ENCODE data around the gene CFAP91.

The CFAP91 gene
- 0 to 2.6 (median 0.05) reads per million in 17 experiments for total RNA-seq

DNA sequence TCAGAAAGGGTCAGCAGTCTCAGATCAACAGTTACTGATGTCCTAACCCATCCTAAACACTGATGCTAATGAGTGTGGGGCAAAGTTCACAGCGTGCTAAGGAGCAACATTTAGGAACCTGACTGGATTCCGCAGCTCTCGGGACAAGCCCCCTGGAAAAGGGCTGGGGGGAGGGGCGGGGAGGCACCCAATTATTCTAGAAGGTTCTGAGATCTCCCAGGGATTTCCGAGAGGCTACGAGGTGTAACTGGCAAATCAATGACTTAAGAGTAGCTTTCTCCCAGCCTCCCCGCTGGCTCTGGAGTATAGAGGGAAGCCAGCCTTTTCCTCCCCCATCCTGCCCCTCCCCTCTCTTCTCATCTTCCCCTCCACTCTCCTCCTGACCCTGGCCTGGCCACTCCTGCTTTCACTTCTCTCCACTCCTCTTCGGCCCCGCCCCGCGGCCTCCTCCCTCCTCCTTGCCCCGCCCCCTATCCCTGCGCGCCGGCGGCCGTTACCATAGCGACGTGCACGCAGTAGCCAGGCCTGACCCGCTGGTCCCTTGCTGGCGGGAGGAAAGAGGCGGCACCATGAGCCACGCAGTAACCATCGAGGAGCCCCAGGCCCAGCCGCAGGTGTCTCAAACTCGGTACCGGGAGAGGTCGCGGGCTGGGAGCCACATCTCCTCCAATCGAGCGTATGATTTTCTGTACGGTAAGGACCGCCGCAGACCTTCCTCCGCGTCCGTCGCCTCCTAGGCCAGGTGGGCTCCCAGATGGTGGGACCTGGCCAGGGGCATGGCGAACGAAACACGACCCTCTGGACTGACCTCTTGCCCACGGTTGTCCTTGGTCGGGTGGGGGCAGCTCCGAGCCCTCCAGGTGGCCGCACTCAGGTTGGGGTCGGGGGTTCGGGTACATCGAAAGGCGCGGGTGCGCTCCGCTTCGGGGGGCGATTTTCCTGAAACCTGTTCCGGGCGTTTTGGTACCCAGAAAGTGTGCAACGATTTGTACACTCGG lies at the start of gene CFAP91:
TSS of gene CFAP91 (plus strand) at position 493 of the 998 bp plus-strand sequence. CDS start at position 570, 77 bp downstream.
- peak; percentile 93 to 98 (median 96) for DNase-seq

DNA sequence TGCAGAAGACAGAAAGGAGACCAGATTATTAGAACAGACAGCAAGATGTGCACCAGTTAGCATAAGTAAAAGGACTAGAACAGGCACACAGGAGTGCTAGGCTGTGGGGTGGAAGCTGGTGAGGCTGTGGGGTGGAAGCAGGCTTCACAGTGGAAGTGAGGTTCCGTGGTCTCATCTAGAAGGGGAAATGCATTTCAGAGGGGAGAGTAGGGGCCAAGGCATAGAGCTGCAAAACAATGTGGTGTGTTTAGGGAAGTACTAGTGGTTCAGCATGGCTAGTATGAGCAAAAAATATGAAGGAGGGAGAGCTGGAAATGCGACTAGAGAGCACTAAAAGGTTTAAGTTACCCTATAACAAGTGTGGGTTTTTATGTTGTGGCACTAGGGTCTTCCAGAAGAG lies 48.9 kb upstream of the CFAP91 start:
- DNase-seq: peak; percentile 29 to 54 (median 51)

DNA sequence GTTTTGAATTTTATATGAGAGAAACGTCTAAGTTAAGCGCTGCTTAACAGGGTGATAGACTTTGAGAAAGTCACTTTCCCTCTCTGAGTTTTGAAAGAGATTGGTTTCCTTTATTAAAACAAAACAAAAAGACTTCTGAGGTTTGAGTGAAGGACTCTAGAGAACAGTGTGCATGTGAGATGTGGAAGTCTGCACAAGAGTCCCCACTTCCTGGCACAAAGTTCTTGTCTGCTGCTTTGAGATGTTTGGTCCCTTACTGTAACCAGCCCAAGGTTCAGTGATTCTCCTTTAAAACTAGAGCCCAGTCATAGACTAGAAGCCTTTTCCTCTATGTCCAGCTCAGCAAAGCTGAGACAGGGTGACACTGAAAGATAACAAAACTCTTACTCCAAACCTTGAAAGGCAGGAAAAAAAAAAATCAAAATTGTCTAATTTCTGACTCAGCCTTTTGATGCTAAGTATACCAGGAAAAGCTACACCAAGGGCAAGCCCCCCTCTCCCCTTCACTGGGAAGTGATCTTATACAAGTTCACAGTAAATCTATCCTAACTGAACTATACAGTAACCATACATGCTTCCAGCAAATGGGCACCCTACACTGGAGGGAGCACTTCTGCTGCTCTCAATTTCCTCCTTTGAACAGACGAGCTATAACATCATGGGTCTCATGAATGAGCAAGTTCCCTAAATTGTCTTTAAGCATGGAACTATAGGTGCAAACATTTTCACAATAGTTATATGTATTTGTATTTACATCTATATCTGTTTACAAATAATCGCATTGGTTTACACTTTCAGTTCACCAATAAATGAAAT lies 44.7 kb upstream of the CFAP91 start:
- peak; percentile 56 to 81 (median 76) for DNase-seq

DNA sequence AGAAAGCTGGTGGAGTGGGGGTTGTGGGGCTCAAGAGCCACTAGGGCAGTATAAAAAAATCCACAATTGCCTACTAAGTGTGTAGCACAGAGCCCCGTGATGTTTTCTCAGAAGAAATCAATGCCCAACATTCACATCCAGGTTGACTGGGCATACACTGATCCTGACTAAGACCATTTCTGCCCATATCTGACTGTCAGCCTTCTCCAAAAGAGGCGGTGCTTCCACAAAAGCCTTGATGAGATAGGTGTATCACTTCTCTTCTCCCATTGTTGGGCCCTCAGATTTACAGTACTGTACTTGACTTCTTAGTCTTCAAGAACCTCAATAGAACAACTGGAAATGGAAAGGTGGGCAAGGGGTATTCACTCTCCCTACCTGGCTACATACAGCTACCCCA lies 43.8 kb upstream of the CFAP91 start:
- DNase-seq: no peak

DNA sequence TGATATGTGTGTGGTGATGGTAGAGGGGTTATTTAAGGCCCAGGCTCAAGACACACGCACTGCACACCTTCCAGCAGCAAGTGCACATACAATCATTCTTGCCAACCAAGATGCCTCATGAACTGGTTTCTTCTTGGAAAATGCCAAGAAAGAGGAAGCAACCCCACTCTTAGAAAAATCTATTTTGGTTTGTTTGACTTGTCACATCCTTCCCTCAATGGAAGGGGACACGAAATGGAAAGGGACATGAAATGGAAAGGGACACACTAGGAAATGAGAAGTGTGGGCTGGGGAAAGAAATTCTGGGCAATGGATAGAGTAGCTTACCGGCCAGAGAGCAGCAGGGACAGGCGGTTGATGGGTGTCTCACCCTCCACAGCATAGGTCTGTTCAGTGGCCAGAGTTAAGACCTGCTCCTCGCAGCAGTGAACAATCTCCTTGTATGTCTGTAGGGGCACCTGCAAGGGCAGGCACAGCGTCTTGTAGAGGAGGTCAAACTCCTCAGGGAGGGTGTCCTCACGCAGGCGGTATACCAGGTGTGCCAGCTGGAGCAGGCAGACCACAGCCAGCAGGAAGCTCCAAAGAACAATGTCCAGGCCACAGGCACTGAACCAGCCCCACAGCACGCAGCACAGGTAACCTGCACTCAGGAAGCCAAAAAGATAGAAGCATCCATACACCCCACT lies 43.1 kb upstream of the CFAP91 start:
- peak; percentile 37 to 78 (median 61) for DNase-seq

DNA sequence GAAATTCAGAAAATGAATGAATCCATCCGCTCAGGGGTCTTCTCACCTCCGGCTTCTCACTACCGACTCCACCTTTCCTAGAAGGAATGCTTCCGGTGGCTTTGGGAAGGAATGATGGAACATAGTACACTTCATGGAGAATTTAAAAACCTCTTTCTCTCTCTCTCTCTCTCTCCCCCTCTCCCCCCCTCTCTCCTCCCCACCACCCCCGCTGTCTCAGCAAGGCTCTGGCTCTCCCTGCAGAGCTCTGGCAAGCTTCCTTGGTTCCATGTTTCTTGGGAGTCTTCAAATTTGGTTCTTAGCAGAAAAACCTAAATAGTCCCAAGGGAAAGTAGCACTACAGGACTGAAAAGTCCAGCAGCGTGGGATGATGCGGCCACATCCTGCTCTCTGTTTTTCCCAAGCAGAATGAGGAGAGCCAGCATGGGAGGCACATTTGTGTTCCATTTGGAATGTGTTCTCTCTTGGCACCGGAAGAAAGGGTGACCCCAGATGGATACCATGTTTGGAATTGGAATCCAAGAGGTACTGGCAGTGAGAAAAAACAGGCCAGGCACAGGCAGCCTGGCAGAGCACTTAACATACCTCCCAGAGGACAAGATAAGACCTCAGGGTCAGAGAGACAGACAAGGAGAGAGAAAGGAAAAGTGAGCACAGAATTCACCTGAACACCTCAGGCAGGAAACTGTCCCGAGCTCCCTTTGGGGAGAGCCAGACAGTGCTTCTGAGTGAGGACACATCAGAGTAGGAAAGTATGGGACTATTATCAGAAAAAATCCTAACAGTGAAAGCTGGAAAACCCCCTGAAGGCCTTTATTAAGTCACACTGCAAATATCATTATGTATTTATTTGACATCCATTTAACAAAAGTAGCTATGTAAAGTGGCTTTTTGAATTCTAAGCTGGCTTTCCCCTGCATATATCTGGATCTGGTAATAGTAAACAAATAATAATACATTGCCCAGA lies 42.1 kb upstream of the CFAP91 start, which contains the start of gene POPDC2:
TSS of gene POPDC2 (minus strand) at position 116 of the 967 bp plus-strand sequence. CDS start 166 bp downstream, outside the sequence.
- no peak for DNase-seq

DNA sequence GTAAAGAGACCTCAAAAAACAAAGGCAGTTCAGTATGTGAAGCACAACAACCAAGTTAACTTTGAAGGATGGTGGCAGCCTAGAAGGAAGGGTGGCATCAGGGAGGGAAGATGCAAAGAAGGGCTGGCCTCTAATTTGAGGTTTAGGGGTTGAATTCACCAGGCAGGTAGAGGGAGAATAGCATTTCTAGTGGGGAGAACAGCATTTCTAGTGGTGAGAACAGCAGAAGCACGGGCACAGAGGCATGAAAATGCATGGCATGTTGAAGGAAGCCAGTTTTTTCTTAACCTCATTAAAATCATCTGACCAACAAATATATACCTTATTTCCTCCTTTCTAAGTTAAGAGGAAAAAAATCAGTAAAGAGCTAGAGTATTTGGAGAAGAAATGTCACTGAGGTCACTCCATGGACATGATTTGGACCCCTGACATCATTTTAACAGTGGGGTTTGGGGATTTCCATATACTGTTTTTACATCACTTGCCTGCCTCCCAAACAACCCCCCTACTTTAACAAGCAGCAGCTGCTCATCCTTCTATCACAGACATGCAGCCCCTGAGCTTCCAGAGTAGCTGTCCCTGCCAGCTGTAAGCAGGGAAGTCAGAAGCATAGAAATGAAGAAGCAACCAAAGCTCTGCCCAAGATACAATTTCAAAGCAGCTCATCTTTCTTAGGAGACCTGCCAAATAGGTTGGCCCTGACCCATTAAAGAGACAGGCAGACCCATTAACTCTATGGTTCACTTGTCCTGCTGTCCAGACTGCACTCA lies 40.0 kb upstream of the CFAP91 start:
- no peak for DNase-seq

DNA sequence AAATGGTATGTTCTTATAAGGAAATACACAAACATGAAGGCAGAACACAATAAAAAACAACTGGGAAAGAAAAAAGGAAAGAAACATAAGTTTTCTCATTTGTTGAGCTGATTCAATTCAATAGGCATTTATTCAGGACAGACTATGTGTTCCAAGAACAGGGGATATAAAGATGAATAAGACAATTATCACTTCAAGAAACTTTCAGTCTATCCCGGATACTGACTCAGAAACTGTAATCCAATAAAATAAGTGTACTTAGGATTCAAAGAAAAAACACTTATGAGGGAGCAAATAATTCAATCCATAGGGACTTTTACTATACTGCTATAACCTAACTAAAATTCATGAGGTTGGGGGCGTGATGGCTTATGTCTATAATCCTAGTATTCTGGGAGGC lies 38.9 kb upstream of the CFAP91 start:
- DNase-seq: no peak

DNA sequence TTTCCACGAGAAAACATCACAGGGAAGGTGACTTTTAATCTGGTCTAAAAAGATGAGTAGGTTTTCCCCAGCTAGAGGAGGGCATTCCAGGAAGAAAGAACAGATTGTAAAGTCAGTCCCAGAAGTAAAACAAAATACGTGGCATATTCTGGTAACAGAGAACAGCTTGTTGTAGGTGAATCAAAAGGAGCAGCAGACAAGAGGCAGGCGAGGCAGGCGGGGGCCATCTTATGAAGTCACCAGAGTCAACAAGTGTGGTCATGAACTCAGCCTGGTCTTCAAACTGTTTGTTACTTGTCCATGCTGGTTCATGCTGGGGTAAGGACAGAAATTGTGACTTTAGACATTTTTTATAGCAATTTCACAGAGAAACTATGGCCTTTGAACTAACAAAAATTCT lies 38.5 kb upstream of the CFAP91 start:
- no peak for DNase-seq

DNA sequence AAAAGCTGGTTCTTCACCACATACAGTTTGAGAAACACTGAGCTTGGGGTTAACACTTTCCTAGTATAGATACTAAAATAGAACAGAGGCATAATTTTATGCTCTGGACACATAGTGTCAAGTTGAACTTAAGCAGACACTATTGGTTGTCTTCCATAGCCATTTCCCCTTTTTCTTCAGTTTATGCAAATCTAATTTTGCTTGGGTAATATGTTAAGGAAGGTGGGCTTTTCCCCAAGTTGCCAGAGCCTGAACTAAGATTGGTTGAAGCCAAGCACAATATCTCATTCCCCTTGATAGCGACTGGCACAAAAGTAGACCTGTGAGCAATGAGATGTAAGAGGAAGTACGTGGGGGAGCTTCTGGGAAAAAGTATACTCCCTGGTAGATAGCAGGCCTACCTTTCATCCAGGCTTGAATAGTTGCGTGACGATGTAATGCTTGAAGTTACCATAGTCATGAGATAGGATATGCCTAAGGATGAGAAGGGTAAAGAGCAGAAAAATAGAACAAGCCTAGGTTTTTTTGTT lies 37.9 kb upstream of the CFAP91 start:
- DNase-seq: peak in 2 of 4 experiments; percentile 23 to 38

DNA sequence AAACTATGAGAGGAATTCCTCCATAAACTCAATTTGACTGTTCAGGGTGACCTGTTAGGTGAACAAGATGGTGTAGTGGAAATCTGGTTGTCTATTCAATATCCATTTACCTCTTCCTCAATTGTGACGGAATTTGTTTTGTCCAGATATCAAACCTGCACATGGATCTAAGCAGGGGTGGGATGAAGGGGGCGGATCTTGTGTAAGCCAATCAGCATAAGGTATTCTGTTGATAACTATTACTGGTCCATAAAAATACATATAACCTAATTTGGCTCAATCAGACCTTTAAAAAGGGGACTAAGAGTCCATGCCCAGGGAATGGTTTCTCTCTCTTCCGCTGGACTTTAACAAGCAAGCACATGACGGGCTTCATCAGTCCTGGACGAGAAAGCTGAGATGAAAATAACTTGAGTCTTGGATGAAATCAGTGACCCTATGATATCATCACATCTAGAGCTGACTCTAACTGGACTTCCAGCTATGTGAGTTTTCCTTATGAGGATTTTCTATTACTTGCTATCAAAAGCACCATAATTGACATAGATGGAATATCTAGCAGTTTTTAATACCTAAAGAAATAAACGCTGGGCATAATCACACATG lies 36.8 kb upstream of the CFAP91 start:
- no peak for DNase-seq

DNA sequence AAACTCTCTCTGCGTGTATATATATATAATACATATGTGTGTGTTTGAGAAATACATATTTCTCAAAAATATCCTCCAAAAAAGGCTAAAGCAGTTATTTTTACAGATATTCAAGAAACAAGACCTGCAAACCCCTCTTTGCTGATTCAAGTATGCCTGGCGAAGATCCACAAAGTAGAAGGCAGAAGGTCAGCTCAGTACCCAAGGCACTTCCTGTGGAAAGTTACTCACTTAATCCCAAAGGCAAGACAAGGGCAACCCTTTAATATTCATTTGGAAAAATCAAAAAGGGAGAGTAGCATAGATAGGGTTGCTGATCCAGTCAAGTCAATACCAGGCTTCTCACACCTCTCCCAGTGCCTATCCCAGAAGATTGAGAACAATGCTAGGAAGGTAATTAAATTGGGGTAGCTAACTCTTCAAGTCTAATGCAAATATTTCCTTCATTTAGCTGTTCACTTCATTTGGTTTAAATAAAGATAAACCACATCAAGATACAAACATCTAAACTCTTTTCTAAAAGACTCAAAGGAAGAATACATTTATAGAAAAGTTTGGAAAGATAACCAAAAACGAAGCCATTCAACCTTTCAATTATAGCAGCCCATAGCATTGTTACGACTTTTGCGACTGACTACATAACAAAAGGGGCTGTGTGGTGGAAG lies 32.8 kb upstream of the CFAP91 start:
- peak in 1 of 4 experiments; percentile 12 for DNase-seq

DNA sequence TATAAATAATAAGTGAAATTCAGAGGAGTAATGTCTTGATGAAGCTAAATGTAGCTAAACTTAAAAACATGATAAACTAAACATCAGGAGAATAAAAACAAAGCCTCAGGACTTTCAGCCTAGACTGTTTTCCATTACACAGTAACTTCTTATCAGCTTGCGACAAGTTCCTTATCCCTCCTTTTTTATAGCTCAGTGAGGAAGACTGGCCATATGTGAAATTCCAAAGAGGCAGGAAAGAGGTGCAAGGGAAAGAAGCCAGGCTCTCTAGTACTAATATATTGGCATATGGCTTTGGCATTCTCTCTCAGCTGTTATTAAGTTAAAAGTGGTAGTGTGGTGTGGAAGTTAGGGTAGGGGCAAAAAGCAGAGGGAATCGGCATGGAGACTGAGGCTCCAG lies 30.0 kb upstream of the CFAP91 start:
- no peak for DNase-seq

DNA sequence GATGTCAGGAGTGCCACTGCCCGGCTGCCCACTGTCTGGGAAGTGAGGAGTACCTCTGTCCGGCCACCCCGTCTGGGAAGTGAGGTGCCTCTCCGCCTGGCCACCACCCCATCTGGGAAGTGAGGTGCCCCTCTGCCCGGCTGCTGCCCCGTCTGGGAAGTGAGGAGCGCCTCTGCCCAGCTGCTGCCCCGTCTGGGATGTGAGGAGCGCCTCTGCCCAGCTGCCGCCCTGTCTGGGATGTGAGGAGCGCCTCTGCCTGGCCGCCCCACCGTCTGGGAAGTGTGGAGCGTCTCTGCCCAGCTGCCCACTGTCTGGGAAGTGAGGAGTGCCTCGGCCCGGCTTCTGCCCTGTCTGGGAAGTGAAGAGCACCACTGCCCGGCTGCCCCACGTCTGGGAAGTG lies 28.9 kb upstream of the CFAP91 start:
- DNase-seq: no peak

DNA sequence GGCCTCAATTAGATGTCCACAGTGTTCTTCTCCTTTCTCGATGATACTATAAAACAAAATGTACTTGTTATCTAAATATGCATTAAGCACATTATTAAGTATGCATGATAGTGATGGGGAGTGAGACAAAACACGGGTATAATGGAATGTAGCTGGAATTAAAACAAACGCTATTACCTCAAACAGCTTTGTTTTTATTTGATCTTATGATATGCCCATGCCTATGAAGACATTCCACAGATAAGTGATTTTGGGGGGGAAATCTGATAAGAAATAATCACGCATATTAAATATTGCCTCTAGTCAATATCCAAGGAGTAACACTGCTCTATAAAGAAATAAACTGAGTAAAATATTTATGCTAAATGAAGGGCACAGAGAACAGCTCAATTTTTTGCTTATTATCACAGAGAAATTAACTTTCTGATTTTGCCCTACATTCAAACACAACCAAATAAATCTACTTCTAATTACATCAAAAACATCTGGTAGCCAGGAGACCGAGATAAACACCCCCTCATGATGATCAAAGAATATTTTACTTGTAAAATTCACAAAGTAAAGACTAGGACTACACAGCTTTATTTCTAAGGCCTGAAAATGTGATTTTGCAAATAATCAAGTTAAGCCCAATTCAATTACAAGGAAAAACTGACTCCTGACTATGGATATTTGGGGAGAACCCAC lies 27.5 kb upstream of the CFAP91 start:
- no peak for DNase-seq

DNA sequence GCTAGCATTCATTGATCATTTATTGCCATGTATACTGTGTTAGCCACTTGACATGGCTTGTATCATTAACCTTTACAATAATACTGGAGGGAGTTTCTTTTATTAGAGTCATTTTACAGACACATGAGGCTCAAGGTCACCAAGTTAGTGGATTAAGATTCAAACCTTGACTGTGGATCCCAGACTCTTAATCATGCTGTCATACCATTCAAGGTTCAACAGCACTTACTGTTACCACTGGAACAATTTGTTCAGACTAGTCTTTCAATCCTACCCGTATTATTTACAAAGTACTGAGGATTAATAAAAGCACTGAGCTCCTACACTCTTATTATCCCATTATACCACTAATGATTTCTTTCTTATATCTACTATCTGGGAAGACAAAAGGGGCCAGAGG lies 26.8 kb upstream of the CFAP91 start:
- no peak for DNase-seq

DNA sequence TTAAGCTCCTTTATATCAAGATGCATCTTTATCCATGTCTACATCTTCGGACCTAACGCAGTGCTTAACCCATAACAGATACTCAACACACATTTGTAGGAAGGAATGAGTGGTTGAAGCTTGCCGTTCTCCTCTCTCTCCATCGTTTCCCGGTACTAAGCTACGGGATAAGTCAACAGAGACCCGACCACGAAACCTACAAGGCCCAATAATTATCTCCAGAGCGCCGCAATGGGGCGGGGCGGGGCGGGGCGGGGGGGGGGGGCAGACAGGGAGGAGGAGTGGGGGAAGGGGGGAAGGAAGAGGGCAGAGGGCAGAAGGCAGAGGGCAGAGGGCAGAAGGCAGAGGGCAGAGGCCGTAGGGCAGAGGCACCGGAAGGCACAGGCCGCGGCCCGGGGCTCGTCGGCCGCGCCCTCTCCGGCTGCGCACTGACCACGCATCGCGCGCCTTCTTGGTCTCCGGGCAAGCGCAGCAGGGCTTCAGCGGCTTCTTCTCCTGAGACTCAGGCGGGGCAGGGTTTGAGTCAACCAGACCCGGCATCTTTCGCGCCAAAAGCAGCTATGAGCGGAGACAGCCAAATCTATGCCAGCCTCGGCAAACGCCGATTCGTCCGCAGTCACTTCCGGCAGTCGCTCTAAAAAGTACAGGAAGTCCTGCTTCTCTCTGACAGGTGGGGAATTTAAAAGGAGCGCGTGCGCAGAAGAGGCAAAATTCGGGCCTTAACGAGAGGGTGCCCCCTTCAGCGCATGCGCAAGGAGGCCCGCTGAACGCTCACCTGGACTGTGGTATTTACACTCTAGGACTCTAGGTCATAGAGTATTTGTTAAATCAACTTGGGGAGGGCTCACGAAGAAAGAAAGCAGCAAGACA lies 25.8 kb upstream of the CFAP91 start, which contains the start of gene COX17:
TSS of gene COX17 (minus strand) at position 636 of the 870 bp plus-strand sequence. CDS start at position 540, 96 bp downstream.
- peak; percentile 95 to 98 (median 96) for DNase-seq

DNA sequence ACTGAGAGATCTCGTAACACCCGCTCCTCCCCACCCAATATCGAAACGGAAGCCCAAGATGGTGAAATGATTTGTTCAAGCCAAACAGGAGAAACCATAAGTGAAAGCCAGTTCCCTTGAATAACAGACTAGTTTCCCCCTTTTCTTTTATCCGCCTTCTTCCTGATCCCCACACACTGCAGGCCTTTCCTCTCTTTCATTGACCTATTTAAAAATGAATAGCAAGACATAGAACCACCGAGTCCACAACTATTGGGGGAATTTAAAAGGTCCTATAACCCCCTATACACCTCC lies 25.2 kb upstream of the CFAP91 start:
- no peak for DNase-seq

Measured in suppressor macrophage (primary cell).